ENCODE results near the gene PRELP. TPM values are rescaled to one million over a fixed set of nuclear protein-coding genes. Genes with fewer than 3 reads are reported as not detected.

PRELP gene
- total and polyA plus RNA-seq, 7 donors, result 0.92 to 133 (median 45.7) TPM

DNA sequence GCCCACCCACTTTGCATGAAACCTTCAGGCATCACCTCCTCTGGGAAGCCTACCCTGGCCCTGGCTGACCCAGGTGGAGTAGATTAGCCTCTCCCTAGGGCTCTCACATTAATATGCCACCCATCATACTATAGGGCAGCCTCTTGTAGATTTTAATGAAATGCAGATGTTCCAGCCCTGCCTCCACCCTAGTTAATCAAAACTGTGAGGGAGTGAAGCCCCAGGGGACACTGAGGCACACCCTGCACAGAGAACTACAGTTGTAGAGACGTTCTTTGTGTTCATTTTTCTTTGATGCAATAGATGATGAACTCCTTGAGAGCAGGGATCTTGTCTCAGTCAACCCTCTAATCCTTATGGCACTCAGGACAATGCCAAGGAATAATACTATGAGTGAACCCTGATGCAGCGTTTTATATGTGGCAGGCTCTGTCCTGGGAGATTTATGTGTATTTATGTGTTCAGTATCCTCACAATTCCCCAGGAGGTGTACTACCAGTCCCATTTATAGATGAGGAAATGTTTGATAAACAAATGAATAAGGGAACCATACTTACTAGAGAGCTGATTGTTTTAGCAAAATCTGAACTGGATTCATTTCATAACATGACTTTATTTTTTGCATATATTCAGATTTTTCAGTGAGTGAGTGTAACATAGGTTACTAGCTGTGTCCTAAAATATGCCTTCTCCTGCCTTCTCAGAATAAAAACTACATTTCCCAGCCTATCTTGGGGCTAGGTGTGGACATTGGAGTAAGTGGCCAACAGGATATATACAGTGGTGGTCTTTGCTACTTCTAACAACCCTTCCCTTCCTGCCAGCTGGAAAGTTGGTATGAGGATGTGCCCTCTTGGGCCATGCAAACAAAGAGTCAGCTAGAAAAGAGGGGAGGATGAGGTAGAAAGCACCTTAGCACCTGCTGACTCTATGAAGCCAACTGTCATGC lies 23.5 kb upstream of the PRELP start:
- 48 to 67% methylated on average over 2 of the region's 2 CpGs for WGBS, 2 donors
- no peaks in the 10 kb centered on the region for H3K9me3 ChIP-seq
- no peak for DNase-seq
- H3K27me3 ChIP-seq, result no peaks in the 10 kb centered on the region
- TF ChIP-seq CTCF (IDR thresholded peaks at IDR 0.05) (no peak), EP300 (IDR thresholded peaks at IDR 0.05) (peak; percentile 33 to 82 (median 64)), POLR2AphosphoS5 (IDR thresholded peaks at IDR 0.05) (peak; percentile 29 to 71 (median 64)), POLR2A (IDR thresholded peaks at IDR 0.05) (no peak)
- H3K36me3 ChIP-seq, result no peaks in the 10 kb centered on the region
- H3K4me1 ChIP-seq, result peaks cover 0 to 46% (median 39%) of the 10 kb centered on the region in 4 donors
- H3K4me3 ChIP-seq, result no peak overlapping the region
- peak overlapping the region in 3 of 4 donors; percentile 25 to 67 (median 63) for H3K27ac ChIP-seq
- intact Hi-C loops (cut with DNase I), result no loop called here

- intact Hi-C loops (cut with DNase I), result loop anchor here (1.0 kb wide), 1 partner anchor 8 kb away; no protein-coding TSS in a partner anchor
- peak overlapping the region in 2 of 4 donors; percentile 63 to 67 for H3K27ac ChIP-seq
- no peaks in the 10 kb centered on the region for H3K36me3 ChIP-seq
- no peaks in the 10 kb centered on the region for H3K9me3 ChIP-seq
- peaks cover 0 to 37% (median 32%) of the 10 kb centered on the region in 4 donors for H3K4me1 ChIP-seq
- H3K4me3 ChIP-seq, result no peak overlapping the region
- TF ChIP-seq POLR2A (IDR thresholded peaks at IDR 0.05), result no peak
- no peak for TF ChIP-seq EP300 (IDR thresholded peaks at IDR 0.05)
- no peak for TF ChIP-seq CTCF (IDR thresholded peaks at IDR 0.05)
- no peak for TF ChIP-seq POLR2AphosphoS5 (IDR thresholded peaks at IDR 0.05)
- H3K27me3 ChIP-seq, result no peaks in the 10 kb centered on the region
- DNase-seq, result no peak
- 81 to 89% methylated on average over 5 of the region's 5 CpGs for WGBS, 2 donors
Observed at GRCh38 chr1:203453016-203453415, 22.6 kb upstream of the PRELP start.

DNA sequence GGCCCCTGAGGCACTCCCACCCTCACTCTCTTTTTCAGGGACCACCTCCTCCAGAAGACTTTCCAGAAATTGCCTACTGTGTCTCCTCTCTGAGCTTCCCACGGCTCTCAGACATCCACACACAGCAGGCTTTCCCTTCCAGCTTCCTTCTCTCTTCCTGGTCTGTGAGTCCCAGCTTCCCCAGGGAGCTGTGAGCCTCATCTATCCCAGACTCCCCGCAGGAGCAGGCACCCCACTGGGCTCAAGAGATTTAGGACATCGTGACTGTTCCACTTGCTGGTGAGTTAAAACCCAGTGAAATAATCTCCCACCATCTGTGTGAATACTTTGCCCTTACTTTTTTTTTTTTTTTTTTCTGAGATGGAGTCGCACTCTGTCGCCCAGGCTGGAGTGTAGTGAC lies 22.0 kb upstream of the PRELP start:
- WGBS, 2 donors, result 70 to 75% methylated on average over 5 of the region's 5 CpGs
- Histone ChIP-seq H3K27ac (peak overlapping the region in 1 of 4 donors; percentile 63), H3K4me3 (no peak overlapping the region), H3K4me1 (peaks cover 0 to 31% (median 27%) of the 10 kb centered on the region in 4 donors), H3K27me3 (no peaks in the 10 kb centered on the region), H3K9me3 (no peaks in the 10 kb centered on the region), H3K36me3 (no peaks in the 10 kb centered on the region)
- intact Hi-C loops (cut with DNase I), result loop anchor here (1.0 kb wide), 1 partner anchor 8 kb away; no protein-coding TSS in a partner anchor
- DNase-seq, result no peak
- no peak for TF ChIP-seq CTCF (IDR thresholded peaks at IDR 0.05)

DNA sequence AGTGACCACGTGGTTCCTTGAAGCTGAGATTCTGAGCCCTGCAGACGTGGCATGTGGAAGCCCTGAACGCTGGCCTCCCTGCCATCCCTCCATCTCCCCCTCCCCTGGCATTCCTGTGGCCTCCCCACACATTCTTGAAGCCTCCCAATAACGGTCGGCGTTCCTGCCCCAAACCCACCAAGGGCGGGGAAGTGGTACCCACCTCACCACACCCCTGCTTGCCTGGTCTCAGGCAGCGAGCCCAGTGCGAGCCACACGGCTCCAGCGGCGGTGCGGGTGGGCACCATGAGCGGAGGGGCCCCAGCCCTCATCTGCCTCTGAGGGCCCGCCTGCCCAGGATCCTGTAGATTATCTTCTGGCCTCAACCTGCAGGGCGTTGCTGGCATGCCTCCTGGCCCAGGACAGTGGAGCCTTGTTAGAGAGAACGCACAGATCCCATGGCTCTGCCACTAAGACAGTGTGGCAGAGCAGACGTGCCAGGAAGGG lies 20.6 kb upstream of the PRELP start:
- no peak for TF ChIP-seq POLR2A (IDR thresholded peaks at IDR 0.05)
- TF ChIP-seq CTCF (IDR thresholded peaks at IDR 0.05), result no peak
- TF ChIP-seq POLR2AphosphoS5 (IDR thresholded peaks at IDR 0.05), result no peak
- TF ChIP-seq EP300 (IDR thresholded peaks at IDR 0.05), result no peak
- no peaks in the 10 kb centered on the region for H3K9me3 ChIP-seq
- intact Hi-C loops (cut with DNase I), result no loop called here
- H3K27me3 ChIP-seq, result no peaks in the 10 kb centered on the region
- H3K4me1 ChIP-seq, result peaks cover 0 to 24% (median 19%) of the 10 kb centered on the region in 4 donors
- 88 to 90% methylated on average over 18 of the region's 18 CpGs for WGBS, 2 donors
- H3K36me3 ChIP-seq, result no peaks in the 10 kb centered on the region
- H3K27ac ChIP-seq, result no peak overlapping the region
- no peak for DNase-seq
- H3K4me3 ChIP-seq, result no peak overlapping the region

Measured in sigmoid colon (tissue), 7 donors.